GM10266 (cell line): ENCODE measurements around the gene HUWE1.

Experiments used
- DNase-seq: peaks from one replicate; pipeline ENCODE4 v3.0.0; 2012; ENCODE audit errors: extremely low spot score
- TF ChIP-seq, protein P1 (sequence below): IDR thresholded peaks from 2 replicates; pipeline ENCODE4 v1.5.1; 2012; ENCODE audit warnings: mild to moderate bottlenecking, low read depth; ENCODE audit not compliant: control insufficient read depth, insufficient read depth; ENCODE audit errors: missing control alignments

HUWE1 gene

DNA sequence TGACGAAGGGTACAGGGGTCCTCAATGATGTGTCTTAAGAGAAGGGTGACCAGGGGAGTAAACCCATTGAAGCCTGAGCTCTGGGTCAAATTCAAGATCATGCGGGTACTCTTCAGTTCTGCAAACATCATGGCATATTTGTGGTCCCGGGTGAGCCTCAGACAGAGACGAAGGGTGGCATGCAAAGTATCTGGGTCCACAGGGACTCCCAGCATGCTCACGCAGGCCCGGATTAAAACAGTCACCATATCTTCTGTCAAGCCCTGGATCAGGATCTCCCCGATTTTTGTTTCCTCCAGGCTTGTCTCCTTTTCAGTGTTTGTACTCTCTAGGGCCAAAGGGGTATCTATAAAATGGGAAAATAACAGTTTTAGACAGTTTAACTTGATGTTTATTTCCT, 102.9 kb downstream of the HUWE1 start:
- no peak for DNase-seq
- TF ChIP-seq, protein P1, sequence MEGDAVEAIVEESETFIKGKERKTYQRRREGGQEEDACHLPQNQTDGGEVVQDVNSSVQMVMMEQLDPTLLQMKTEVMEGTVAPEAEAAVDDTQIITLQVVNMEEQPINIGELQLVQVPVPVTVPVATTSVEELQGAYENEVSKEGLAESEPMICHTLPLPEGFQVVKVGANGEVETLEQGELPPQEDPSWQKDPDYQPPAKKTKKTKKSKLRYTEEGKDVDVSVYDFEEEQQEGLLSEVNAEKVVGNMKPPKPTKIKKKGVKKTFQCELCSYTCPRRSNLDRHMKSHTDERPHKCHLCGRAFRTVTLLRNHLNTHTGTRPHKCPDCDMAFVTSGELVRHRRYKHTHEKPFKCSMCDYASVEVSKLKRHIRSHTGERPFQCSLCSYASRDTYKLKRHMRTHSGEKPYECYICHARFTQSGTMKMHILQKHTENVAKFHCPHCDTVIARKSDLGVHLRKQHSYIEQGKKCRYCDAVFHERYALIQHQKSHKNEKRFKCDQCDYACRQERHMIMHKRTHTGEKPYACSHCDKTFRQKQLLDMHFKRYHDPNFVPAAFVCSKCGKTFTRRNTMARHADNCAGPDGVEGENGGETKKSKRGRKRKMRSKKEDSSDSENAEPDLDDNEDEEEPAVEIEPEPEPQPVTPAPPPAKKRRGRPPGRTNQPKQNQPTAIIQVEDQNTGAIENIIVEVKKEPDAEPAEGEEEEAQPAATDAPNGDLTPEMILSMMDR: no peak

DNA sequence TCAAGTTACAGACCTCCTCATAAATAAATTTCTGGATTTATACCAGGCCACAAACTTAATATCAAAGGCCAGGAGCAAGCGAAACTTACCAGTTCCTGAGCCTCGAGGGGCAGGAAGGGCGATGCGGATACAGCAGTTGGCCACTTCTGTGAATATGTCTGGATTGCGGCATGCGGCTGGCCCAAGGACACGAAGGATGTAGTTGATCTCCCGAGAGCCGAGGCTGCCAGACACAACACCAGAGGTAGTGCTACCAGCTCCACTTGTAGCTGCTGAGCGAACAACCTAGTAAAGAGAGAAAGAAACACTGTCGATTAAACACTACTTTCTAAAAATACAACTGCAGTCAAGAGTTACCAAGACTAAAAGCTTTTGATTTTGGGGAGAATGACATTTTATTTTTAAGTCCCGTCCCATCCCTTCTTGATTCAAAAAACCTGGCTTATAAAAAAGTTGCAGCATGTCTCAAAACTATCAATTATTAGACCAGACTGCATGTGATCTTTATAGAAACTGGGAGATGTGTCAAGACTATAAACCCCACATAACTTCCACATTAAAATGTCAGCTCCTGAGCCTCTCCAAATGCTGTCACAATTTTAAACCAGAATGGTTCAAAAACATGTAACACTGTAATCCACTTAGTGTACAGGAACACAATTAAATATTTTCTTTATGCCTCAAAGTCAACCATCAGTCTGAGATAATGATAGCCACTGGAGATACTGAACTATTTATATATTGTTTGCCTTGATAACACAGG, 105.6 kb downstream of the HUWE1 start:
- DNase-seq: no peak
- TF ChIP-seq, protein P1: no peak

DNA sequence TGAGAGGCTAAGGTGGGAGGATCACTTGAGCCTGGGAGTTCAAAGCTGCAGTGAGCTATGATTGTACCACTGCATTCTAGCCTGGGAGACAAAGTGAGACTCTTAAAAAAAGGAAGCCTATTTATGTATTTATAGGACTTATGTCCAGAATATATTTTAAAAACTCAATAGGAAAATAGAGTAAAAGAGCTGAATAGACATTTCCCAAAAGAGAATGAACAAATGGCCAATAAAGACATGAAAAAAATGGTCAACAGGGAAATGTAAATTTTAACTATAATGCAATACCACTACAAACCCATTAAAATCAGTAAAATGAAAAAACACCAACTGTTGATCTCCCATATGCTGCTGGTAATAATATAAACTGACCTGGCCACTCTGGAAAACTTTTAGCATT, 115.0 kb downstream of the HUWE1 start:
- TF ChIP-seq, protein P1: no peak
- no peak for DNase-seq

DNA sequence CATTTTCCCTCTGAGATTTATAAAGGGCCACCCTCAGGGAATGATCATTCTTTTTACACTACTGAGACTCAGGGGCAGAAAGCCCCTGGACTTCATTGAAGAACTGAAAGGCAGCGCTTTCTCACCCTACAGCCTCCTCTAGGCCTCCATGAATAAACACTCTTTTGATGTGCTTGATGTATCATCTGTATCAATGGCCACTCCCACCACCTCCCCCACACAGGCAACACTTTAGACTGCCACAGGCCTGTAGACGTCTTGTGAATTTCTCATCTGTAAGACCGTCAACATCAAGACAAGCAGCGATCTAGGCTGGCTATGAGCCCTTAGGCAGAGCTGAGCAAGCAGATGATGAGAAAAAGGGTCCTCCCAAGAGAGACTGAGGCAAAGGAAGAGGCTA, 123.2 kb downstream of the HUWE1 start:
- no peak for DNase-seq
- TF ChIP-seq, protein P1: no peak

DNA sequence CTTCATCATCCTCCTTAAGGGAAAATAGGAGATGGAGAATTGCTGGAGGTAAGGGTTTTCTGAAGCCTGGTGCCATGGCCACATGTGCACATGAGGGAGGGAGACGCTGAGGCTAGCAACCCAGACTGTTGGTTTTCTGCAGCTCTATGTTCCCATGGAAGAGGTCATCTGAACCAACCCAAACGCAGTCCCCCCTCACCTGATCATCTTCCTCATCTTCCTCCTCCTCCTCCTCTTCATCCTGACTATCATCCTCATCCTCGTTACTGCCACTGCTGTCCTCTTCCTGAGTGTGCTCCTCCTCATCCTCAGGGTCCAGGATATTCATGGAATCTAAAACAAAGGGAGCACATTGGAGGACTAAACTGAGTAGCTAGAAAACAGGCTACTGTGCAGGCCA, 124.6 kb downstream of the HUWE1 start:
- TF ChIP-seq, protein P1: no peak
- DNase-seq: no peak

DNA sequence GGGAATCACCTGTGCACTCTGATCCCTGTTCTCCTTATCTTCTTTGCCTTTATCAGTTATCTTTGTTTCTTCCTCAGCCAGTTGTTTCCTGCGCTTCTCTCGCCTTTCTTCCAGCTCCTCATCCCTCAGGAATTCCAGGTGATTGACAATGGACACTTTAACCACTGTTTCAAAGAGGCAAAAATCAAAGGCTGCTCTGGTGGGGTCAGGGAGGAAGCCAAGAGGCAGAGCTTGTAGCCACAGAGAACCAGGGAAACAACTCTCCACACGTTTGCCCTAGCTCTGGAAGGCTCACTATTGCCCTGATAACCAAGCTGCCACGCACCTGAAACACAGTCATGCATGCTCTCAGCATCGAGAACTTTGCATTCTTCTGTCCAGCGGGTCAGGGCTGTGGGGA, 127.9 kb downstream of the HUWE1 start:
- DNase-seq: no peak
- TF ChIP-seq, protein P1: no peak

DNA sequence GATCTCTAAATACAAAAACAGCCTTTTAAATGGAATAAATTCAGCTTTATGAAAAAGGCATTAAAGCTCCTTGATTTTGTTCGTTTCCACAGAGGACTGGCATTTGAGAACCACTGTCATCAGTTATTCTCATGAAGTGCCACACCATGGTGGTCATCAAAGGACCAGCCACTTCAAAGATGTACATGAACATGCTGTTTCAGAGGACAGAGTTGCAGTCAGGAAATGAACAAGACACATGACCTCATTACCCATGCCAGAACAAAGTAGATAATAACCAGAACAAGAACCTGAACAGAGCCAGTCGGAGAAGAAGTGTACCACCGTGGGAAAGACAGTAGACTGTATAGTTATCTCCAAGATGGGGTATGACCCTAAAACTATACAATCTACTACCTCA, 129.7 kb downstream of the HUWE1 start:
- TF ChIP-seq, protein P1: no peak
- no peak for DNase-seq
